ENCODE data around the gene ARHGEF4. TPM values are rescaled to one million over a fixed set of nuclear protein-coding genes. Genes with fewer than 3 reads are reported as not detected.

ARHGEF4 gene
- total and polyA plus RNA-seq, 2 donors (not counting 3 experiments of a cell fraction or from before 2014, with no cell fraction given): not detected

- H2AFZ ChIP-seq (ENCODE audit: low read depth, low read length): no peak overlapping the region
- POLR2A ChIA-PET: no interaction called here
Measured at GRCh38 chr2:131050896-131051295, 214.2 kb downstream of the ARHGEF4 start.

More at GRCh38 chr2:131050896-131051295, 214.2 kb downstream of the ARHGEF4 start:
- H3K4me2 ChIP-seq (ENCODE audit: insufficient read depth, low read length): no peak overlapping the region
- no peaks in the 10 kb centered on the region for H3K4me1 ChIP-seq (ENCODE audit: control insufficient read depth, extremely low read depth, insufficient read depth, low read length)
- CTCF ChIA-PET: no interaction called here
- intact Hi-C loops (cut with micrococcal nuclease): no loop called here
- H3K9me3 ChIP-seq (replicated peaks; ENCODE audit: control insufficient read depth, insufficient read depth, low read length): no peaks in the 10 kb centered on the region
- FAIRE-seq (no peak), DNase-seq (ENCODE audit: low read depth, low spot score) (no peak)
- no peak overlapping the region for H3K4me3 ChIP-seq (replicated peaks in 1 of 3; ENCODE audit: insufficient read depth in 1 of 3, low read depth in 1 of 3, low read length in 3 of 3)
- H3K79me2 ChIP-seq (ENCODE audit: control insufficient read depth, insufficient read depth, low read length): peaks cover 15% of the 10 kb centered on the region
- peaks cover 6% of the 10 kb centered on the region for H4K20me1 ChIP-seq (replicated peaks; ENCODE audit: control insufficient read depth, extremely low read depth, insufficient read depth, low read length)
- no TSS peak for BruUV-seq (replicated peaks)
- H3K27me3 ChIP-seq (ENCODE audit: control insufficient read depth in 2 of 2, insufficient read depth in 2 of 2, low read length in 2 of 2): no peaks in the 10 kb centered on the region
- no peaks in the 10 kb centered on the region for H3K9me1 ChIP-seq (replicated peaks; ENCODE audit: control insufficient read depth, extremely low read depth, insufficient read depth, low read length)
- no peak overlapping the region for H3K9ac ChIP-seq (replicated peaks; ENCODE audit: extremely low read depth, insufficient read depth, low read length)
- dilution Hi-C loops (cut with MboI; ENCODE audit: extremely low pct_ligation_motif_present, low sequenced_read_pairs): no loop called here
- no peak for TF ChIP-seq JUN (IDR thresholded peaks at IDR 0.05; ENCODE audit: borderline replicate concordance, insufficient read depth, insufficient read length, low read depth)
- TF ChIP-seq CTCF (IDR thresholded peaks at IDR 0.05; ENCODE audit: extremely low read depth in 1 of 2, insufficient read depth in 1 of 2, low read depth in 1 of 2, low read length in 2 of 2): no peak
- TF ChIP-seq MYC (IDR thresholded peaks at IDR 0.05; ENCODE audit: low read depth, low read length): no peak
- TF ChIP-seq POLR2AphosphoS5 (IDR thresholded peaks at IDR 0.05; ENCODE audit: insufficient read depth, low read depth, low read length): no peak
- no peak for TF ChIP-seq EZH2 (IDR thresholded peaks at IDR 0.05; ENCODE audit: borderline replicate concordance, low read depth, low read length, severe bottlenecking)
- TF ChIP-seq GATA2 (IDR thresholded peaks at IDR 0.05; ENCODE audit: insufficient read depth, insufficient read length, low read depth, low read length): no peak
- TF ChIP-seq MAX (IDR thresholded peaks at IDR 0.05; ENCODE audit: insufficient read depth, insufficient read length): no peak
- TF ChIP-seq FOS (IDR thresholded peaks at IDR 0.05; ENCODE audit: borderline replicate concordance, insufficient read depth, low read length): no peak
- no peak for TF ChIP-seq POLR2A (IDR thresholded peaks at IDR 0.05; ENCODE audit: low read depth, low read length)
- H3K27ac ChIP-seq (ENCODE audit: insufficient read depth, low read depth, low read length): no peak overlapping the region
- H3K36me3 ChIP-seq (ENCODE audit: control insufficient read depth in 2 of 2, extremely low read depth in 1 of 2, insufficient read depth in 2 of 2, low read length in 2 of 2): peaks cover 24 to 58% of the 10 kb centered on the region in 2 experiments

Measured in endothelial cell of umbilical vein (primary cell).